GM18873 (cell line): ENCODE data around the gene PRKN.

Experiments
- ATAC-seq: cut with Tn5 transposase; IDR thresholded peaks from one replicate; pipeline ENCODE4 v1.9.1; 2021; ENCODE audit warnings: mild to moderate bottlenecking, moderate library complexity, moderate number of reproducible peaks; ENCODE audit not compliant: unreplicated experiment, low FRiP score

The PRKN gene

GRCh38 chr6:161554883-161555282 lies 1172.7 kb downstream of the PRKN start:
- ATAC-seq, result no peak

GRCh38 chr6:161549977-161550655 lies 1177.5 kb downstream of the PRKN start:
- ATAC-seq, result no peak

- no peak for ATAC-seq
Observed at GRCh38 chr6:161548713-161549296, 1178.8 kb downstream of the PRKN start.

GRCh38 chr6:161547617-161548016 lies 1179.9 kb downstream of the PRKN start:
- ATAC-seq, result no peak

- no peak for ATAC-seq
Observed at GRCh38 chr6:161546632-161547031, 1180.9 kb downstream of the PRKN start.

GRCh38 chr6:161545741-161546140 lies 1181.8 kb downstream of the PRKN start:
- ATAC-seq, result no peak

GRCh38 chr6:161544801-161545480 lies 1182.6 kb downstream of the PRKN start:
- ATAC-seq, result no peak

- ATAC-seq, result peak; percentile 67
Observed at GRCh38 chr6:161543684-161544309, 1183.8 kb downstream of the PRKN start.

GRCh38 chr6:161542346-161542980 lies 1185.1 kb downstream of the PRKN start:
- ATAC-seq, result no peak

- no peak for ATAC-seq
Observed at GRCh38 chr6:161540532-161540931, 1187.0 kb downstream of the PRKN start.

GRCh38 chr6:161536224-161536630 lies 1191.3 kb downstream of the PRKN start:
- no peak for ATAC-seq

- ATAC-seq, result no peak
Observed at GRCh38 chr6:161534264-161534873, 1193.2 kb downstream of the PRKN start.

GRCh38 chr6:161533266-161533665 lies 1194.3 kb downstream of the PRKN start:
- no peak for ATAC-seq

GRCh38 chr6:161532536-161532935 lies 1195.0 kb downstream of the PRKN start:
- no peak for ATAC-seq

GRCh38 chr6:161526794-161527193 lies 1200.8 kb downstream of the PRKN start:
- ATAC-seq, result no peak

GRCh38 chr6:161523362-161523761 lies 1204.2 kb downstream of the PRKN start:
- no peak for ATAC-seq

GRCh38 chr6:161522276-161522675 lies 1205.3 kb downstream of the PRKN start:
- no peak for ATAC-seq

GRCh38 chr6:161511447-161512095 lies 1216.0 kb downstream of the PRKN start:
- no peak for ATAC-seq

- ATAC-seq, result no peak
Observed at GRCh38 chr6:161508341-161508740, 1219.2 kb downstream of the PRKN start.

GRCh38 chr6:161507375-161507774 lies 1220.2 kb downstream of the PRKN start:
- no peak for ATAC-seq
